H1 (cell line): ENCODE data around the gene CAMTA1. TPM values are rescaled to one million over a fixed set of nuclear protein-coding genes. Genes with fewer than 3 reads are reported as not detected.

Experiments used
- CTCF ChIA-PET: fragments of 300-600 bp; sonication (Branson Sonifier 250); formaldehyde crosslinking; loops from one replicate; lab custom pipeline; 2021; ENCODE audit not compliant: partially characterized antibody; lab: Charles Lee
- POLR2A ChIA-PET: fragments of 300-600 bp; sonication (Branson Sonifier 250); formaldehyde crosslinking; loops from one replicate; lab custom pipeline; 2021; ENCODE audit warnings: inconsistent platforms; ENCODE audit not compliant: partially characterized antibody; lab: Charles Lee
- DNase-seq, 2 experiments: peaks; one replicate each; pipeline versions ENCODE4 v3.0.0 to v3.0.0-alpha.2; 2010 to 2022; ENCODE audit warnings: low spot score in 2 of 2, low read depth in 1 of 2, mixed read lengths in 1 of 2
- FAIRE-seq: peaks from 2 replicates; lab custom pipeline; 2011; peaks lifted over from hg19 to GRCh38; lab: Jason Lieb, UNC
- H2AFZ ChIP-seq: 2 replicates; pipeline ENCODE4 v1.8.1; 2012; ENCODE audit warnings: low read length, inconsistent platforms
- H2AK5ac ChIP-seq: 2 replicates; pipeline ENCODE4 v1.6.1; 2013; ENCODE audit warnings: low read depth, low read length
- H2BK120ac ChIP-seq: replicated peaks from 2 replicates; pipeline ENCODE3; 2013; ENCODE audit warnings: low read depth, low read length, inconsistent platforms
- H2BK12ac ChIP-seq: 2 replicates; pipeline ENCODE4 v1.6.1; 2013; ENCODE audit warnings: low read depth, low read length
- H2BK15ac ChIP-seq: 2 replicates; pipeline ENCODE4 v1.6.1; 2013; ENCODE audit warnings: low read length
- H2BK20ac ChIP-seq: 2 replicates; pipeline ENCODE4 v1.6.1; 2013; ENCODE audit warnings: low read length
- H2BK5ac ChIP-seq: 2 replicates; pipeline ENCODE4 v1.6.1; 2013; ENCODE audit warnings: low read depth, low read length
- H3K14ac ChIP-seq: 2 replicates; pipeline ENCODE4 v1.6.1; 2013; ENCODE audit warnings: inconsistent platforms; ENCODE audit not compliant: insufficient read length
- H3K18ac ChIP-seq: 2 replicates; pipeline ENCODE4 v1.6.1; 2013; ENCODE audit warnings: low read length; ENCODE audit errors: extremely low read depth
- H3K23ac ChIP-seq: 2 replicates; pipeline ENCODE4 v1.6.1; 2013; ENCODE audit warnings: inconsistent platforms; ENCODE audit not compliant: insufficient read length
- H3K23me2 ChIP-seq: 2 replicates; pipeline ENCODE4 v1.6.1; 2013; ENCODE audit warnings: low read depth, low read length
- H3K27ac ChIP-seq: 2 replicates; pipeline ENCODE4 v1.6.1; 2011; ENCODE audit warnings: low read depth, low read length, inconsistent platforms
- H3K27me3 ChIP-seq, 4 experiments: replicated peaks in 1 of 4; 1 replicate in 1 of 4; 2 replicates in 3 of 4; pipeline versions ENCODE4 v1.6.1 to v1.8.1; 2011 to 2013; ENCODE audit warnings: low read length in 3 of 4, mild to moderate bottlenecking in 3 of 4, inconsistent platforms in 2 of 4, mixed read lengths in 2 of 4, moderate library complexity in 1 of 4; ENCODE audit not compliant: control insufficient read depth in 3 of 4, insufficient read depth in 3 of 4; ENCODE audit errors: extremely low read depth in 1 of 4
- H3K36me3 ChIP-seq, 4 experiments: 2 replicates each; pipeline versions ENCODE4 v1.6.1 to v1.8.1; 2011 to 2013; ENCODE audit warnings: mild to moderate bottlenecking in 4 of 4, low read length in 3 of 4, moderate library complexity in 2 of 4, control low read depth in 1 of 4, inconsistent platforms in 1 of 4; ENCODE audit not compliant: insufficient read depth in 4 of 4, control insufficient read depth in 2 of 4
- H3K4ac ChIP-seq: replicated peaks from 2 replicates; pipeline ENCODE3; 2013; ENCODE audit warnings: low read length, low read depth, mixed read lengths, inconsistent platforms; ENCODE audit not compliant: insufficient read length
- H3K4me1 ChIP-seq, 4 experiments: replicated peaks in 1 of 4; 1 replicate in 1 of 4; 2 replicates in 3 of 4; pipeline versions ENCODE4 v1.6.1 to v1.8.1; 2011 to 2013; ENCODE audit warnings: low read length in 3 of 4, inconsistent platforms in 2 of 4, mixed read lengths in 1 of 4; ENCODE audit not compliant: insufficient read depth in 4 of 4, control insufficient read depth in 3 of 4
- H3K4me2 ChIP-seq, 2 experiments: 2 replicates each; pipeline versions ENCODE4 v1.6.1 to v1.8.1; 2011 to 2013; ENCODE audit warnings: low read depth in 2 of 2, low read length in 2 of 2, control low read depth in 1 of 2, inconsistent platforms in 1 of 2, mild to moderate bottlenecking in 1 of 2; ENCODE audit not compliant: insufficient read depth in 1 of 2
- H3K4me3 ChIP-seq, 4 experiments: fragments of 200-600, 300-600 bp in 1 of 4; sonication (generic), shearing (Covaris generic), sonication (Bioruptor Twin) in 1 of 4; 2 replicates each; pipeline versions ENCODE4 v1.5.1 to v1.8.1; 2011 to 2016; ENCODE audit warnings: low read length in 4 of 4, low read depth in 3 of 4, control low read depth in 2 of 4, inconsistent platforms in 2 of 4, mild to moderate bottlenecking in 2 of 4, mixed read lengths in 1 of 4, moderate library complexity in 1 of 4; ENCODE audit not compliant: insufficient read depth in 2 of 4; ENCODE audit errors: extremely low read depth in 1 of 4
- H3K56ac ChIP-seq: replicated peaks from 2 replicates; pipeline ENCODE3; 2013; ENCODE audit warnings: low read depth, mild to moderate bottlenecking, mixed read lengths, low read length, inconsistent platforms; ENCODE audit not compliant: insufficient read length
- H3K79me1 ChIP-seq: 2 replicates; pipeline ENCODE4 v1.6.1; 2013; ENCODE audit warnings: low read depth, low read length, control low read depth
- H3K79me2 ChIP-seq, 2 experiments: 2 replicates each; pipeline versions ENCODE4 v1.6.1 to v1.8.1; 2012 to 2013; ENCODE audit warnings: low read length in 2 of 2, mild to moderate bottlenecking in 2 of 2, inconsistent platforms in 1 of 2; ENCODE audit not compliant: insufficient read depth in 2 of 2, control insufficient read depth in 1 of 2
- H3K9ac ChIP-seq, 4 experiments: replicated peaks in 1 of 4; 1 replicate in 1 of 4; 2 replicates in 3 of 4; pipeline versions ENCODE4 v1.6.1 to v1.8.1; 2011 to 2013; ENCODE audit warnings: low read depth in 3 of 4, low read length in 3 of 4, control low read depth in 2 of 4, mild to moderate bottlenecking in 2 of 4, moderate library complexity in 2 of 4, inconsistent platforms in 1 of 4; ENCODE audit errors: extremely low read depth in 1 of 4
- H3K9me3 ChIP-seq, 2 experiments: 2 replicates each; pipeline versions ENCODE4 v1.6.1 to v1.8.1; 2012 to 2013; ENCODE audit warnings: mild to moderate bottlenecking in 2 of 2, moderate library complexity in 2 of 2, control low read depth in 1 of 2, inconsistent platforms in 1 of 2, low read depth in 1 of 2, low read length in 1 of 2, mixed read lengths in 1 of 2; ENCODE audit not compliant: insufficient read depth in 2 of 2
- H4K20me1 ChIP-seq, 2 experiments: replicated peaks in 1 of 2; 2 replicates each; pipeline versions ENCODE3 to v1.8.1; 2011 to 2013; ENCODE audit warnings: inconsistent platforms in 2 of 2, low read length in 2 of 2, mild to moderate bottlenecking in 1 of 2; ENCODE audit not compliant: insufficient read depth in 2 of 2, control insufficient read depth in 1 of 2
- H4K5ac ChIP-seq: 2 replicates; pipeline ENCODE4 v1.6.1; 2013; ENCODE audit warnings: low read length, low read depth, mixed read lengths, inconsistent platforms; ENCODE audit not compliant: insufficient read length
- H4K8ac ChIP-seq: 2 replicates; pipeline ENCODE4 v1.8.0; 2013; ENCODE audit warnings: mild to moderate bottlenecking, moderate library complexity, low read length, inconsistent platforms; ENCODE audit not compliant: insufficient read depth; ENCODE audit errors: extremely low read depth
- H4K91ac ChIP-seq: replicated peaks from 2 replicates; pipeline ENCODE3; 2013; ENCODE audit warnings: low read length, mixed read lengths, inconsistent platforms; ENCODE audit not compliant: insufficient read length
- NANOG ChIP-seq: IDR thresholded peaks from 2 replicates; pipeline ENCODE4 v1.6.1; 2011; ENCODE audit warnings: low read length, low read depth, mild to moderate bottlenecking, inconsistent platforms; ENCODE audit not compliant: insufficient read depth, poor library complexity, severe bottlenecking
- WGBS, 2 experiments: shearing (Covaris generic) in 1 of 2; methylation state at CpG; one replicate each; pipeline versions ENCODE4 v1.1.6 to v1.1.7; 2013 to 2015; ENCODE audit warnings: low lambda C conversion rate in 2 of 2, mixed read lengths in 2 of 2, inconsistent platforms in 1 of 2, low coverage in 1 of 2, missing lambda C conversion rate in 1 of 2; ENCODE audit not compliant: insufficient replicate concordance in 2 of 2, insufficient coverage in 1 of 2, insufficient read length in 1 of 2; ENCODE audit errors: extremely low coverage in 1 of 2, missing lambda C conversion rate in 1 of 2; 5-methylcytosine and 5-hydroxymethylcytosine counted together
- polyA plus RNA-seq, 7 experiments: library from polyadenylated mRNA; depleted of rRNA in 3 of 7; stranded (reverse) in 5 of 7; unstranded in 2 of 7; fragments of >200 nt in 5 of 7; fragments of 200-250 nt in 2 of 7; gene quantifications; 1 replicate in 5 of 7; 2 replicates in 1 of 7; 4 replicates in 1 of 7; pipeline versions ENCODE4 v1.2.1 to v1.2.3, GENCODE V29; 2011 to 2013; ENCODE audit warnings: missing spikeins in 2 of 7, mixed read lengths in 2 of 7
- total RNA-seq: library from RNA; stranded (reverse); fragmentation: NEBNext Ultra II Directional; extraction: Animal tissue kit (Norgen Biotek cat#: 25700); gene quantifications from 2 replicates; pipeline ENCODE4 v1.2.1, GENCODE V29; 2021

CAMTA1 gene
- total and polyA plus RNA-seq, 2 of the 8 experiments (the other 6 are each of a cell fraction or from before 2014, with no cell fraction given) = 65.0 to 119 TPM

GRCh38 chr1:7636795-7637526 is 851.7 kb downstream of the CAMTA1 start:
- Histone ChIP-seq H4K20me1 (no peaks in the 10 kb centered on the region), H3K9ac (no peak overlapping the region), H3K9me3 (no peaks in the 10 kb centered on the region), H2AK5ac (no peak overlapping the region), H2BK15ac (peak overlapping the region; percentile 1; the same call in 1 of the 2 replicates), H4K8ac (no peak overlapping the region; the same call in 1 of the 2 replicates), H2BK12ac (no peak overlapping the region), H3K36me3 (no peaks in the 10 kb centered on the region), H2BK20ac (no peak overlapping the region), H3K56ac (no peak overlapping the region), H3K27me3 (no peaks in the 10 kb centered on the region), H3K4me3 (no peak overlapping the region), H2BK5ac (no peak overlapping the region), H3K23me2 (no peaks in the 10 kb centered on the region), H3K4ac (no peak overlapping the region)
- POLR2A ChIA-PET = no interaction called here
- no peak for FAIRE-seq
- TF ChIP-seq NANOG = no peak
- TF ChIP-seq, all 59 proteins: peak for 0
- Histone ChIP-seq H3K14ac (no peak overlapping the region), H2AFZ (no peak overlapping the region), H3K4me2 (no peak overlapping the region), H3K18ac (no peak overlapping the region), H2BK120ac (no peak overlapping the region), H3K79me2 (no peaks in the 10 kb centered on the region), H4K91ac (no peak overlapping the region), H4K5ac (no peak overlapping the region), H3K23ac (no peak overlapping the region), H3K4me1 (peaks cover 0 to 4% (median under 1%) of the 10 kb centered on the region in 4 experiments; a peak in 2 of 7 replicates), H3K27ac (no peak overlapping the region), H3K79me1 (no peaks in the 10 kb centered on the region)
- no peak for DNase-seq
- CTCF ChIA-PET = interaction anchor here (1.0 kb wide), 1 partner anchor 11 kb away, joined by 4 read pairs; no protein-coding TSS in a partner anchor
- WGBS, 2 experiments = 89% methylated on average over 15 of the region's 16 CpGs; no CpG with 5 or more reads in 1 of the 2 experiments
